Stimulated activated CD8-positive, alpha-beta memory T cell treated with anti-CD3 and anti-CD28 coated beads, Interleukin-2, amount 100 ng/mL, for 1 hour (primary cell): ENCODE measurements around the gene DYNLT5.
"Not testable (repeated sequence)": the region's sequence is repeated elsewhere in the genome, so short reads cannot be mapped to it uniquely, and the experiment has no call there.

Experiments
- DNase-seq, 2 donors: peaks; one replicate each; pipeline ENCODE4 v3.0.0-alpha.2; 2020; ENCODE audit warnings: low read depth in 2 of 2

Gene DYNLT5

GRCh38 chr1:66788231-66788939, 36.1 kb downstream of the DYNLT5 start:
- peak in 1 of 2 donors; percentile 17 for DNase-seq

GRCh38 chr1:66791621-66792610, 39.7 kb downstream of the DYNLT5 start:
- no peak for DNase-seq

- DNase-seq = not testable (repeated sequence)
These were observed 43.6 kb downstream of the DYNLT5 start for GRCh38 chr1:66795839-66796238.

GRCh38 chr1:66809245-66809644, 57.0 kb downstream of the DYNLT5 start:
- no peak for DNase-seq

GRCh38 chr1:66809736-66810326, 57.6 kb downstream of the DYNLT5 start:
- no peak for DNase-seq

GRCh38 chr1:66824771-66825170, 72.5 kb downstream of the DYNLT5 start:
- no peak for DNase-seq
